ENCODE measurements around the gene SORD.

The SORD gene

DNA sequence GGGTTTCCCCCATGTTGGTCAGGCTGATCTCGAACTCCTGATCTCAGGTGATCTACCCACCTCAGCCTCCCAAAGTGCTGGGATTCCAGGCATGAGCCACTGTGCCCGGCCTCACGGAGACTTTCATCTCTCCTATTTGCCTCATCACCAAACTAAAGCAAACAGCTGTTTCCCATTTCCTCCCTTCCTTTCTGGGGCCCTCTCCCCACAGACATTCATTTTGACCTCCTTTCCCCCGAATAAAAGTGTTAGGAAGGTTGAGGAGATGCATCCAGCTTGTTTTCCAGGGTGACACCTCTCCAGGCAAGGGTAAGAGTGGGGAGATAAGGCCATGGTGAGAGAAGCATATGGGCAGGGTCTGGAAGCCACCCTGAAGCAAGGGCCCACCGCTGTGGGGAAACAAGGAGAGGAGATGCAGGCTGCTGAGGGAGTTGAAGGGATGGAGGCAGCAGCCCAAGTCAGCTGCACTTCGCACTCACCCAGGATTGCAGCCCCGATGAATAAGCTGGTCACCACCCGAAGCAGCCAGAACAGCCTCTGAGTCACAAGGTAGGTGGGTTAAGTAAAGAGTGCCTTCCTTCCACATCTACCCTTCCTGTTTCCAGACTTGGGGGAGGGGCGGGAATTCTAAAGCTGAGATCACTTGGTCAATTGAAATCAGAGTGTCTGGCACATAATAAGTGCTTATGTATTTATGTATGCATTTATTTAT lies 98.9 kb downstream of the SORD start:
- FAIRE-seq (no peak), DNase-seq (ENCODE audit: insufficient read length, low spot score) (no peak)
- no peak for TF ChIP-seq PAX5 (IDR thresholded peaks at IDR 0.05; ENCODE audit: insufficient read depth, low read length, severe bottlenecking)
- no peak for TF ChIP-seq POLR2AphosphoS5 (IDR thresholded peaks at IDR 0.05; ENCODE audit: low read depth, low read length)
- TF ChIP-seq POLR2A (IDR thresholded peaks at IDR 0.05; ENCODE audit: low read depth, low read length): no peak
- no peak for TF ChIP-seq TAF1 (IDR thresholded peaks at IDR 0.05; ENCODE audit: low read depth, low read length)
- no peak for TF ChIP-seq POU2F2 (IDR thresholded peaks at IDR 0.05; ENCODE audit: low read depth, low read length)
- no peak for TF ChIP-seq SPI1 (IDR thresholded peaks at IDR 0.05; ENCODE audit: low read depth, low read length)

GRCh38 chr15:45122719-45123118 lies 99.7 kb downstream of the SORD start:
- no peak for FAIRE-seq
- TF ChIP-seq POU2F2 (IDR thresholded peaks at IDR 0.05; ENCODE audit: low read depth, low read length) (no peak), POLR2AphosphoS5 (IDR thresholded peaks at IDR 0.05; ENCODE audit: low read depth, low read length) (no peak), POLR2A (IDR thresholded peaks at IDR 0.05; ENCODE audit: low read depth, low read length) (no peak), TAF1 (IDR thresholded peaks at IDR 0.05; ENCODE audit: low read depth, low read length) (no peak), SPI1 (IDR thresholded peaks at IDR 0.05; ENCODE audit: low read depth, low read length) (no peak), PAX5 (IDR thresholded peaks at IDR 0.05; ENCODE audit: insufficient read depth, low read length, severe bottlenecking) (no peak)

DNA sequence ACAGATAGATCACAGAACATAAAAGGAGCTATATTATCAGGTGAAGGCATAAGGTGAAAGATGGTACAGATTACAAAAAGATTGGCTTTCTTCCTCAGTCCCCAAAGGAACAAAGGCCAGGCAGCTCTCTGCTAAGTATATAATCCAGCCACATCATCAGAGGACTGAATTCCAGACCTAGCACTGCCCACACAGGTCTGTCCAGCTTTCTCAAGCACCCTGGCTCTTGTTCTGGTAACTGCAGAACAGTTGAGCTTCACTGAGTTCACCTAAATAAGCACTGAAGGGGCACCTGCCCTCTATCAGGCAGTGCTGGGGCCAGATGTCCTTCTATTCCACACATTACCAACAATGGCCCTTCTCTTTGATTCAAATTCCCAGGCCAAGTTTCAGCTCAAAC lies 100.4 kb downstream of the SORD start:
- no peak for TF ChIP-seq POLR2A (IDR thresholded peaks at IDR 0.05; ENCODE audit: low read depth, low read length)
- no peak for TF ChIP-seq SPI1 (IDR thresholded peaks at IDR 0.05; ENCODE audit: low read depth, low read length)
- TF ChIP-seq PAX5 (IDR thresholded peaks at IDR 0.05; ENCODE audit: insufficient read depth, low read length, severe bottlenecking): no peak
- no peak for TF ChIP-seq POU2F2 (IDR thresholded peaks at IDR 0.05; ENCODE audit: low read depth, low read length)
- no peak for TF ChIP-seq TAF1 (IDR thresholded peaks at IDR 0.05; ENCODE audit: low read depth, low read length)
- FAIRE-seq (no peak), DNase-seq (ENCODE audit: insufficient read length, low spot score) (no peak)

More at GRCh38 chr15:45122719-45123118, 99.7 kb downstream of the SORD start:
- DNase-seq (ENCODE audit: insufficient read length, low spot score): no peak

GRCh38 chr15:45126535-45127158 lies 103.7 kb downstream of the SORD start:
- TF ChIP-seq POLR2A (IDR thresholded peaks at IDR 0.05; ENCODE audit: low read depth, low read length) (no peak), TAF1 (IDR thresholded peaks at IDR 0.05; ENCODE audit: low read depth, low read length) (no peak), PAX5 (IDR thresholded peaks at IDR 0.05; ENCODE audit: insufficient read depth, low read length, severe bottlenecking) (no peak), POU2F2 (IDR thresholded peaks at IDR 0.05; ENCODE audit: low read depth, low read length) (no peak), POLR2AphosphoS5 (IDR thresholded peaks at IDR 0.05; ENCODE audit: low read depth, low read length) (no peak), SPI1 (IDR thresholded peaks at IDR 0.05; ENCODE audit: low read depth, low read length) (no peak)
- FAIRE-seq: no peak
- no peak for DNase-seq (ENCODE audit: insufficient read length, low spot score)

Measured in GM12891 (cell line).